Suppressor macrophage treated with lipopolysaccharide for 1 hour (primary cell): Measurements from ENCODE around the gene CDC23.
"Not testable (repeated sequence)": the region's sequence is repeated elsewhere in the genome, so short reads cannot be mapped to it uniquely, and the experiment has no call there.

Experiments used
- DNase-seq, 3 donors: peaks; one replicate each; pipeline ENCODE4 v3.0.0-alpha.2; 2020 to 2022

The CDC23 gene, protein sequence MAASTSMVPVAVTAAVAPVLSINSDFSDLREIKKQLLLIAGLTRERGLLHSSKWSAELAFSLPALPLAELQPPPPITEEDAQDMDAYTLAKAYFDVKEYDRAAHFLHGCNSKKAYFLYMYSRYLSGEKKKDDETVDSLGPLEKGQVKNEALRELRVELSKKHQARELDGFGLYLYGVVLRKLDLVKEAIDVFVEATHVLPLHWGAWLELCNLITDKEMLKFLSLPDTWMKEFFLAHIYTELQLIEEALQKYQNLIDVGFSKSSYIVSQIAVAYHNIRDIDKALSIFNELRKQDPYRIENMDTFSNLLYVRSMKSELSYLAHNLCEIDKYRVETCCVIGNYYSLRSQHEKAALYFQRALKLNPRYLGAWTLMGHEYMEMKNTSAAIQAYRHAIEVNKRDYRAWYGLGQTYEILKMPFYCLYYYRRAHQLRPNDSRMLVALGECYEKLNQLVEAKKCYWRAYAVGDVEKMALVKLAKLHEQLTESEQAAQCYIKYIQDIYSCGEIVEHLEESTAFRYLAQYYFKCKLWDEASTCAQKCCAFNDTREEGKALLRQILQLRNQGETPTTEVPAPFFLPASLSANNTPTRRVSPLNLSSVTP

DNA sequence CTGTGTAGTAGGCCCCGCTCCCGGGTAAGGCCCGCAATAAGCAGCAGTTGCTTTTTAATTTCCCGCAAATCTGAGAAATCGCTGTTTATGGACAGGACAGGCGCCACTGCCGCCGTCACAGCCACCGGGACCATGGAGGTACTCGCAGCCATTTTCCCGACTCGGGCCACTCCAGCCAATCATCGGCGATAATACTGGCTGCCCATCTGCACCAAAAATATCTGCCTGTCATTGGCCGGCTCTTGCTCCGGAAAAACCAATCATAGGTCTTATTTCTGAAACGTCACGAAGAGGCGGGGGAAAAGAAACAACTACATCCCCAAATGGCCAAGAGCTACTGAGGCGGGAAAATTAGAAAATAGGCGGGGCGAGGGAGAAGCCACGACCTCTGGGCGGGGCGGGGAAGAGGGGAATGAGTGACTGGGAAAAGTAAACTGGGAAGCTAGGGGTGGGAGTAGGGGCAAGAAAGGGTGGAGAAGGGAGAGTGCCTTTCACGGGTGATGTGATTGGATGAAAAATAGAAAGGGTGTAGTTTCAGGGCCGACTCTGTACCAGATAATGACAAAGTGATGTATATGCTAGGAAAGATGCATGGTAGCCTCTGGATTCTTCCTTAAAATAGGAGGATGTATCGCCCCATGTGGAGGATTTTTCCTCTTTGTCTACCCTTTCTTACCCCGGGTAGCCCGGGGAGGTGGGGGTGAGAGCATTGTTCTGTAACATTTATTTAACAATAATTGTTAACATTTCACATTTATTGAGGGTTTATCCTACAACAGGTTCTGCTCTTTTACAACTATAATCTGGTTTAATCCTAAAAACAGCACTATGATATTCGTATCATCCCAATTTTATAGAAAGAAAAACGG, at the start of gene CDC23:
TSS of gene CDC23 (minus strand) at position 163 of the 869 bp plus-strand sequence. CDS start at position 152, 11 bp downstream.
- DNase-seq, result peak; percentile 96 to 99 (median 99)

DNA sequence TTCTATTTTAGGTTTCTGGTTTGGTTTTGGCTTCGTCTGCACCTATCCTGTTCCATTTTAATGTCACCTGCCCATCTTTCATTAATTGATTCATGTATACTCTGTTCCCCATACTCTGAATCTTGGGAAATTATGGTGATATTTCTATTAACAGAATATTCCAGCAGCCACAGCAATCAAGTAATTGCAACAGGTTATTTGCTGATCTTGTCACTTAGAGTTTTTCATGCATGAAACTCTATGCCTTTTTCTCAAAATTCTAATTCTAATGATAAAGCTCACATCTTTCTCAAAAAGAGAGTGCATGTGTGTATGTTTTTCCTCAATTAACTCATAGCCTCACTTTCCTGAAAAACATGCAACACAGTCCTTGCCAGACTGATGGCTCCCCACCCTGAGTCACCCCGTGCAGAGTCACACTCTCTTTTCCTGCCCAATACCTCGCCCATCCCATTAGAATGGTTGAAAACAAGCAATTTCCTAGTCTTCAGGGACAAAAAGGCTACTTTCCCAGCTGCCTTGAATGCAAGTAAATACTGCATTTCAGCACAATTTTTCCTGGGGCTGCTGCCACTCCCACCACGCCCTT, 45.7 kb upstream of the CDC23 start:
- DNase-seq, result no peak

DNA sequence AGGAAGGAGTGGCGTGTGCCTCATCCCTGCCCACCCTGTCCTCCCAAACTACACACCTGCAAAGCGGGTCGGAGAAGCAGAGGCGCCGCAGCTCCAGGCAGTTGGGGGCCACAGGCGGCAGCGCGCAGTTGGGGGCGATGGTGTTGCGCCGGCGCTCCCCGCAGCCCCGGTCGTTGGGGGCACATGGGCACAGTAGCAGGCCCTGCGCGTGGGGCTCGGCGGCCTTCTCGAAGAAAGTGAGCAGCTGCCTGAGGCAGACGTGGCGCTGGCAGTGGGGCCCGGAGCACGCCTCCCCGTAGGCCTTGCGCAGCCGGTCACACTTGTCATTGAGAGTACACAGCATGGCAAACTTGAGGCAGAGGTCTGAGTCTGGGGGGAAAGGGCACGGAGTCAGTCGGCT, 44.5 kb upstream of the CDC23 start:
- DNase-seq, result no peak

DNA sequence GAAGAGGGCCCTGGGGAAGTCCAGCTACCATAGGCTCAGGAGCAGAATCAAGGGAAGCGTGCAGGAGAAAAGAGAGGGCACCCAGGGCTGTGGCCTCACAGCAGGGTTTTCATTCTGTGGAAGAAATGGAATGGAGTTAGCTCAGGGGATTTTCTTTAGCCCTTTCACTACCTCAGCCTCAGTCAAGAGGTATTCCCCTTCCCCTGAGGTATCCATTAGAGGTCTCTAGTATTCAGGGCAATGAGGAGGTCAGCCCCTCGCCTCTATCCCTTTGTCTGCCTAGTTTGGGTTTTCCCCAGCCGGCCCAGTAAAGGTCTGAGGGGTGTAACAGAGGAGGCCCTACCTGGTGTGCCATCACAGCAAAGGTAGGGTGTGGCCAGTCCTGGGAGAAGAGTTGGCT, 39.8 kb upstream of the CDC23 start:
- DNase-seq, result no peak

DNA sequence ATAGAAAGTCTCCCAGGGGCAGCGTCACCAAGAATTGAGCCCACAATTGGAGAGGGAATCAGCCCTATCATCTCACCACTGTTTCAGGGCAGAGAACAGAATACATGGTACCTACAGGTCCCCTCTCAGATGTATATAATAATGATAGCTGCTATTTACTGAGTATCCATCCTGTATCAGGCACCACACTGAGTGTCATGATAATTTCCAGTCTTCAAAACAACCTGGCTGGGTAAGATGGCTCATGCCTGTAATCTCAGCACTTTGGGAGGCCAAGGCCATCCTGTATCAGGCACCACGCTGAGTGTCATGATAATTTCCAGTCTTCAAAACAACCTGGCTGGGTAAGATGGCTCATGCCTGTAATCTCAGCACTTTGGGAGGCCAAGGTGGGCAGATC, 34.7 kb upstream of the CDC23 start:
- not testable (repeated sequence) for DNase-seq

DNA sequence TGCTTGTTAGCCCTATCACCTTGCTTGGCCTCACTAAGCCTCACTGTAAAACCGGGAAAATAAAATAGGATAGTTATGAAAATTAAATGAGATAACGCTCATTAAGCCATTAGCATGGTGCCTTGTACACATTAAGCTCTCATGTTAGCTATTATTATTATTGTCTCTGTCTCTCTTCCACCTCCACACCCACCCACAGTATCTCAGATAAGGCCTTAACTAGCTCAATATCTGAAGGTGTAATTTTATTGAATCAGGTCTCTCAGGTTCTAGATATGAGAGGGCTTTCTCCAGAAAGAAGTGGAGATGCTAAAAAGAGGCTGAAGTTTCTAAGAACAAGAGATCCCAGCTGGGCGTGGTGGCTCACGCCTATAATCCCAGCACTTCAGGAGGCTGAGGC, 33.7 kb upstream of the CDC23 start:
- DNase-seq, result no peak

DNA sequence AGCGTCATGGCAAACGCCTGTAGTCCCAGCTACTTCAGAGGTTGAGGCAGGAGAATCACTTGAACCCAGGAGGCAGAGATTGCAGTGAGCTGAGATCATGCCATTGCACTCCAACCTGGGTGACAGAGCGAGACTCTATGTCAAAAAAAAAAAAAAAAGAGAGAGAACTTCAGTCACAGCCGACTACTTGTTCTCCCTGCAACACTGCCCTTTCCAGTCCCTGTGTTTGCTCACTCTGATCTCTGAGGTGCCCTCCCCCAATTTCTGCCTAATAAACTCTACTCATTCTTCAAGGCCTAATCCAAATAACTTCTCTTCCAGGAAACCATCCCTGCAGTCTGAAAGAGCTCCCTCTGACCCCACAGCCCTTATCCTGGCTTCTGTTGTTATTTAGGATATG, 33.2 kb upstream of the CDC23 start:
- no peak for DNase-seq

DNA sequence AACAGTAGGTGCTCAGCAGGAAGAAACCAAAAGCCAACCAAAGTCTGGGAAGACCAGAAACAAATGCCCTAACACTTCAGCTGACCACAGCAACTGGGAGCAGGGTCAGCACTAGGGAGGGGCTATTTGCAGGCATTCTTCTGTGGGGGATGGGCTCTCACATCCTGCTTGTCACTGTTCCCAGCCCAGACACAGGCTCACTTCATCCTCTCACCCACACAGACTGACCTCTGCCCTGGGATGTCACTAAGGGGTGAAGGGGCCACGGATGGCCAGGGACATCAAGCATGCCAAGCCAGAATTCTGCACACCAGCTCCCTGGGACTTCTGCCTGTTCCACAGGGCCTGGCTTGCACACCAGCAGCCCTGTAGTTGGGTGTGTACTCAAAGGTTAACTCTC, 32.6 kb upstream of the CDC23 start:
- DNase-seq, result no peak

DNA sequence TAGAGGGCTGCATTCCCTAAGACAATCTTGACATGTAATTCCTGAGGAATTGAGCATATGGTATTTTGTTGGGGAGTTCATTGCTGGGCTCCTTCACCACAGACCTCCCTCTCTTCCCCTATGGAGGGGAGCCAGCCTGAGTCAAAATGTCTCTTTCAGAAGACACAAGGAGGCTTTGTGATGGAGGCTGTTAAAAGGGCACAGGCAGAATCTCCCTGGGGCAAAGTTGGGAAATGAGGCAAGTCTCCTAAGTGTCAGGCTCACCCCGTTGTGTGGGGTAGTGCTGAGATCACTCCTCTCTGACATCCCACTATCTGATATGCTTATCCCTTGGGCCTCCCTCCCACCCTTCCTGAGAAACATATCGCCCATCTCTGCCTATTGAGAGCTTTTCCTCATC, 30.7 kb upstream of the CDC23 start:
- DNase-seq, result no peak

DNA sequence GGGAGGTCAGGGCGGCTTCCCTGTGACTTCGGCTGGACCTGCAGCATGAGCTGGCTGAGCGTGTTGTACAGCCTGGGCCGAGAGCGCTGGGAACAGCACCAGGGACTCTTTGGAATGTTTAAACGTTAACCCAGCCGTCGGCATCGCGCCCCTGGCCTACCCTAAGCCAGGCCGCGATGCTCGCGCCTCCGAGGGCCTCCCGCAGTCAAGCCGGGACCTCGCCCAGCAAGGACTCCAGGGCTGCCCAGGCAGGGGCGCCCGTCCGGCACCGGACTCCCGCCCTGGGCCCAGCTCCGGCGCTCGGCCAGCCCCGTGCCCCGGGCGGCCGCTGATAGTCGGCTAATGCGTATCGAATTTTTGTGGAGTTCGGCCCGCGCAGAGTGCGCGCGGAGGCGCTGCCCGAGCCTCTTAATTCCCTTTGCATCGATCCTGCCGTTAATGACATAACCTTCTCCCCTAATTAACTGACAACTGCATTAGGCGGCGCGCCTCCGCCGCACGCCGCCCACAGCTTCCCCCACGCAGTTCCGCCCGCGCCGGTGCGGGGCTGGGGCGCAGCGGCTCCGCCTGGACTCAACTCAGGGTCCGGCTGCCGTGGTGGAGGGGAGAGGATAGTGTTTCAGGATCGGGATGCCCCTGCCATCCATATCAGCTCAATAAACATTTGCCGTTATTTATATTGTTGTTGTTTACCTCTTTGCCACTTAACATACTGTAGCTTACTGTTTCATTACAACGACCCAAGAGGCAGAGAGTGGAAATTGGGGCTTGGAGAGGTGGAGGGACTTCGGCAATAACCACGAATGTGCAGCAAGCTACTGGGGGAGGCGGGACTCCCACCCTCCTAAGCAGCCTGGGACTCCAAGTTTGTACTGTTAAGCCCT, 28.8 kb upstream of the CDC23 start:
- peak in 2 of 3 donors; percentile 13 to 32 for DNase-seq

DNA sequence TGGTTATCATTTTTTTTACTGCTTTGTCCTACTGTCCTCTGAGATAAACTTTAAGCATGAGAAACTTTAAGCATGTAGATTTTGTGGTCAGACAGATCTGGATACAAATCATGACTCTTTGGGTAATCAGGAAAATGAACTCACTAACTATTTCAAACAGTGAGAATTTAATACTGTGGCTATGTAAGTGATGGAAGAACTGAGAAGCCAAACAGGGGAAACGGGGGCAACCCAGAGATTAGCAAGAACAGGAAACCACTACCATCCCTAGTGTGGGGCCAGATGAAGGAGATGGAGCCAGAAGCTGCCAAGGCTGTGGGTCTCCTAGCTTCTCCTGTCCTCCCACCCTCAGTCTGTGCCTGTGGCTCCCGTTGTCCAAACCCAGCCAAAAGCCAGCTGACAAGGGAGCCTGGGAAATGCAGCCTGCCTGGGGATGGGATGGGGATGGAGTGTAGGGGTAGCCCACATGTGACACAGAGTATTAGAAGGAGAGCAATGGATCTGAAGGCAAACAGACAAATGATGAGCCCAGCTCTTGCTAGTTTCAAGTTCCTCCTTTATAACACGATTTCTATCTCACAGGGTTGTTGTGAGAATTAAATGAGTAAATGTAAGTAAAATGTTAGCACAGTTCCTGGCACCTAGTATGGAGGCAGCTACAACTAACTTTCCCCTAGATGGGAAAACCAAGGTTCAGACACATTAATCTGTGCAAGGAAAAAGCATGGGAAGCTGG, 27.7 kb upstream of the CDC23 start:
- peak in 1 of 3 donors; percentile 22 for DNase-seq

DNA sequence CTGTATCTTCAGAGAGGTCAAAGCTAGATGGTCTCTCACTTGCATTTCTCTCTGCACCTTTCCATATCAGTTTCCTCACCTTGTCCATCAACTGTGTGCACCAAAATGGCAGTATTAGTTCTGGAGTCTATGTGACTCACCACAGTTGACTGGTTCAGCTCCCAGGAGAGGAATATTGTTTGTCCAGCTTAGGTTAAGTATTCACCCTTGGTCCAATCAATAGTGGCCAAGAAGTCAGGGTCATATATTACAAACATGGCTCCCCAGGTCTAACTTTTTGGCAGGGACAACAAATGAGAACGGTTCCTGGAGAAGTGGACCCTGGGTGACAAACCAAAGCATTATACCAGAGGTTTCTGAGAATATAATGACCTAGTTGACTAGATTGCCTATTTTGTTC, 24.9 kb upstream of the CDC23 start:
- DNase-seq, result no peak

DNA sequence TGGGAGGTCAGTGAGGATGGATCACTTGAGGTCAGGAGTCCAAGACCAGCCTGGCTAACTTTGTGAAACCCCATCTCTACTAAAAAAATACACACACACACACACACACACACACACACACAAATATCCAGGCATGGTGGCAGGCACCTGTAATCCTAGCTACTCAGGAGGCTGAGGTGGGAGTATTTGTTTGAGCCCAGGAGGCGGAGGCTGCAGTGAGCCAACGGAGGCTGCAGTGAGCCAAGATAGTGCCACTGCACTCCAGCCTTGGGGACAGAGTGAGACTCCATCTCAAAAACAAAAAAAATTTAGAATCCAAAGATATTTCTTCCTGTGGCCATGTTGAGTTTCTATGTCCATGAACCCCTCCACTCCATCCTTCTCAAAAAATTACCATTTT, 21.5 kb upstream of the CDC23 start:
- no peak for DNase-seq

DNA sequence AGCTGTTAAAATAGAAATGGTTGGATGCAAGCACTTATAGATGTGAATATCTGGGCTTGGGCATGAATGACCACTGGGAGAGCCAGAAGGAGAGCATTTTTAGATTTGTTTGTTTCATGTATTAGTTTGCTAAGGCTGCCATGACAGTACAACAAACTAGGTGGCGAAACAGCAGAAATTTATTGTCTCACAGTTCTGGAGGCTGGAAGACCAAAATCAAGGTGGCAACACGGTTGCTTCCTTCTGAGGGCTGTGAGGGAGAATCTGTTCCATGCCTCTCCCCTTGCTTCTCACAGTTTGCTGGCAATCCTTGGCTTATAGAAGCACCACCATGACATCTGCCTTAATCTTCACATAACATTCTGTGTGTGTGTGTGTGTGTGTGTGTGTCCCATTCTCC, 20.2 kb upstream of the CDC23 start:
- DNase-seq, result no peak

DNA sequence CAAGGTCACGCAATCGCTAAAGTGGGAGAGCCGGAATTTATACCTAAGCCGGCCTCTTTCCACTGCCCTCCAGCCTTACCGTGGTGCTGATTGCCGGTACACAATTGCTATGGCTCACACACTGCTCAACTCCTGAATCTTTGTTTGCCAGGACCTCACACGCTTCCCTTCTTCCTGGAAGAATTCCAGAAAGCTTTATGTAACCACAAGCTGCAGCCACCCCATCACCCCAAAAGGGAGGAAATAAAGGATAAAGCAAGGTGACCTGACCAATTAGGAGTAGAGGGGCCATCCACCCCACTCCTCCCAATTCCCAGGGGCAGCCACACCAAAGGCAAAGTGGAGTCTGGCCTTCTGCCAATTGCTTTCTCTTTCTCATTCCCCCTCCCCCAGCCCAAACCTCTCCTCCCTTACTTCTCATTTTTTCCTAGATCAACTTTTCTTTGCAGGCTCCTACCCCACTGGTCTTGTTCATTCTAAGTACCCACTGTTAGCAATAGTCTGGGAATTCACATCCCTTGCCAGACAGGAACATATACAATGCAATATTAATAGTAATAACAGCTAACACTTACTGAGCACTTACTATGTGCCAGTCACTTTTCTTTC, 18.0 kb upstream of the CDC23 start:
- peak in 2 of 3 donors; percentile 16 to 32 for DNase-seq

DNA sequence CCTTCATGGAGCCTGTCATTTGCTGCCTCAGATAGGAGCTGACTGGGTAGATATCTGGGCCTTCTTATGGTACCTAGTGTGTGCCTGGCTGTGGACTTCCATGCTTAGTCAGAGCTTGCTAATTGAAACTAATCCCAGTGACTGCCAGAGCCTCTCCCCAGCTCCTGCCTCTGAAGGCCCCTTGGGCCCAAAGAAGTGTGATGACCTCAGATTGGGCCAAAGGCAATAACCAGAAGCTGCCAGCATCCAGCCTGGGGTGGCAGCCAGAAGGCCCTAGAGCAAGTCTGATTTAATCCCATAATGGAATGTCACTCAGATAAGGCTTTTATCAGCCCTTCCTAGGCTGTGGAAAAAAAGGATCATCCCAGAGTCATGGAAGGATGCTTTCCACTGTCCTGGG, 17.1 kb upstream of the CDC23 start:
- DNase-seq, result no peak

DNA sequence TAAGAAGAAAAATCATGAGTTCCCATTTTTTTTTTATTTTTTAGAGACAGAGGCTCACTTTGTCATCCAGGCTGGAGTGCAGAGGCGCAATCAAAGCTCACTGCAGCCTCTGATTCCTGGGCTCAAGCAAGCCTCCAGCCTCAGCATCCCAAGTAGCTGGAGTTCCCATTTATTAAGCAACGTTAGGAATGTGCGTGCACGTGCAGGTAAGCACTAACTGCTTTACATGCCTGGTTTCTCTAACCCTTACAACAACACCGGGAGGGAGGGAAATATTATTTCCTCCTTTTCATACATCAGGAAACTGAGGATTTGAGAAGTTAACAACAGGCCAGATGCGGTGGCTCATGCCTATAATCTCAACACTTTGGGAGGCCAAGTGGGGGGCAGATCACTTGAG, 16.3 kb upstream of the CDC23 start:
- DNase-seq, result no peak

DNA sequence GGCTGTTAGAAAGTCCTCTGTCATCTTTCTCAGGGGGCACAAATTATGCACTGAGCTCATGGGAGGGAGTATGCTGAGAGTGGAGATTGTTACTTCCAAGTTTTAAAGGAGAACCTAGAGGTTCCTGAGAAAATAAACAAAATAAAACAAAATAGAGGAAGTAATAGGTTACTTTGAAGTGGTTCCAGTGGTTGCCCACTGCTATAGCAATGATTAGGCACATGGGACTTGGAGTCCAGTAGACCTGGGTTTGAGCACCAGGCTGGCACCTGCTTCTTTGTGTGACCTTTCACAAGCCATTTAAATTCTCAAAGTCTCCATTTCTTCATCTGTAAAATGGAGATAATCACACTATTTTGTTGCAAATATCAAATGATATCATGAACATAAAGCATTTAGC, 13.8 kb upstream of the CDC23 start:
- no peak for DNase-seq

DNA sequence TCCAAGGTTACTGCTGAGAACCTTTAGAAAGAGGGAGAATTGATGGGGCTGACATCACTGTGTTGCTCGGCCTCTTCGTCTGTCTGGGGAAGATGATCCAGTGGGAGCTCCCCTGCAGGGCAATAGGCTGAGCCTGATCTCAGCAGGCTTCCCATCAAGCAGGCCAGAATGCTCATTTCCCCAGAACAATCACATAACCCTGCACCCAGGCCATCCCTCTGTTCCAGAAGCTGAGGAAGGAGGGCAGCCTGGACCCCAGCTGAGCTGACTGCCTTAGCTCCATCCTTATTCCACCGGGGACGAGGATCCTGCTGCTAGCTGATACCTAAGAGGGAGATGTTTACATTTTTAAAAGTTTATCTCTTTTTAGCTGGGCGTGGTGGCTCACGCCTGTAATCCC, 11.6 kb upstream of the CDC23 start:
- DNase-seq, result no peak

DNA sequence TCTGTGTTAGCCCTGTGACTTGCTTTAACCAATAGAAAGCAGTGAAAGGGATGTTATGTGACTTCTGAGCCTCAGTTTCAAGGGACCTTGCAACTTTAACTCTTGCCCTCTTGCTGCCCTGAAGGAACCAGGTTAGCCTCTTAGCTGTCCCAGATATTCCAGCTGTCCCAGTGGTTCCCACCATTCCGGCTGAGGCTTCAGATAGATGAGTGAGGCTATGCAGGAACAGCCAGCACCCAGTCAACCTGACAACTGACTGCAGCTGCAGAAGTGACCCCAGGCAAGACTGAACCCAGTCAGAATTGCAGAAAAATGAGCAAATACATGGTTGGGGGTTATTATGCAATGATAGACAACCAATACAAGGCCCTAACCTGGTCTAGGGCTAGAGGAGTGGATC, 10.4 kb upstream of the CDC23 start:
- no peak for DNase-seq

DNA sequence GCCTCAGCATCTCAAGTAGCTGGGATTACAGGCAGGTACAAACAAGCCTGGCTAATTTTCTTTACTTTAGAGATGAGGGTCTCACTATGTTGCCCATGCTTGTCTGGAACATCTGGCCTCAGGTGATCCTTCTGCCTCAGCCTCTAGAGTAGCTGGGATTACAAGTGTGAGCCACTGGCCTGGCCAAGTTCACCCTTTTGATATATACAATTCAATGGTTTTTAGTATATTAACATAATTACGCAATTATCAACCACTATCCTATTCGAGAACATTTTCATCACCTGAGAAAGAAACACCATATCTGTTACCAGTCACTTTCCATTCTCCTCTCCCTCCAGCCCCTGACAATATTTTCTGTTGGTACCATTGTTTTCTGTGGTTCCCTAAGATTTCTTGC, 3.7 kb upstream of the CDC23 start:
- no peak for DNase-seq
